ENCODE data around the gene DNASE1L2.

- no peak for TF ChIP-seq POLR2A (IDR thresholded peaks at IDR 0.05; ENCODE audit: low read depth, low read length)
- TF ChIP-seq TAF1 (IDR thresholded peaks at IDR 0.05; ENCODE audit: borderline replicate concordance, low read depth, low read length): no peak
Measured at GRCh38 chr16:2238838-2239675, 2.8 kb downstream of the DNASE1L2 start.
